Pons (tissue), 1 donor: ENCODE measurements around the gene BTBD16.

Experiments used
- DNase-seq: peaks from one replicate; pipeline ENCODE4 v3.0.0-alpha.2; 2016; ENCODE audit warnings: low spot score

BTBD16 gene

DNA sequence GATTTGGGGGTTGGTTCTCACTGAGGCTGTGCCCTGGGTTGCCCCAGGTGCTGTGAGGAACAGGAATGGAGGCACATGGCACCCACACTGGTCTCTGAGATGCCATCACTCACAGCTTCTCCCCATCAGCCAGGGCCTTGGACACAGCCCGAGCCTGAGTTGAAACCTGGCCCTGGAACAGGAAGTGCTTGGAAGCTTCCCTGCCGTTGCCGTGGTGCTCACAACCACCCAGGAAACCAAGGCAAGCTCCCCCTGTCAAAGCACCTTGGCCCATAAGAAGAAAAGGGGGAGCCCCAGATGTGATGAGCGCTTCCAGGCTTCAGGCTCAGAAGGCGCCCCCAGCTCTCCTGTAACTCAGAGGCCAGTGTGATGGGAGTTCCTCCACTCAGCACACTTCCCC is at the start of gene BTBD16:
BTBD16 (plus strand) TSS at position 221 of the 400 bp plus-strand sequence. CDS start 3,786 bp downstream, outside the sequence.
- no peak for DNase-seq

DNA sequence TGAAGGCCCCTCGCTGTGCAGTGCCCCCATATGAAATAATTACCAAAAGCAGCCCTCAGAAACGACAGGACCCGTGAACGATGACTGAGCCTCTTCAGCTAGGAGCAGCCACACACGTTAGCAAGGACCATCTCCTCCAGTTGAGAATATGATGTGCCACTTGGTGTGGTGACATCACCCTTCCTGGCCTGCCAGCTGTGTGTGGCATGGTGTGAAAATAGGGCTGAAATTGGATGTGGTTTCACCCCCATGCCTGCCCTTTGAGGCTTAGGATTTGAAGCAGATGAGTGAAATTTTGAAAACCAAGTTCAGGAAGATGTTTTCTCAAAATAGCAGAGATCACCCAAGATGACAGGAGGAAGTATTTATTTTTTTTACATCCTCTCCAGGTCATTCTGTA is 49.1 kb upstream of the BTBD16 start:
- DNase-seq: no peak

DNA sequence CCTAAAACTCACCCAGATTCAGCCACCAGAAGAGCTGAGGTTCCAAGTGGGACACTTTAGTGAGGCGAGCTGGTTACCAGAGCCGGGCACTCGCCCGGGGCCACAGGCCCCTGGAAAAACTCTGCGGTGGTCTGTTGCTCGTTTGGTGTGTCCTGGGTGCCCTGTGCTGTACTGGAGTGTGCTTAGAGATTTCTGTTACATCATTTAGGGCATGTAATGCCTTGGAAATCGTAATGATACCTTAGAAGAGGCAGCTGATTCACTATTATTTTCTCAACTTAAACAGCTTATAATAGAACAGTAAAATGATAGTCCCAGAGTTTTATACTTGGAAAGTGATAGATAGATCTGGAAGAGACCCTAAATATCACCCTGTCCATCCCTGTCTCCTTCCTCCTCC is 48.5 kb upstream of the BTBD16 start:
- no peak for DNase-seq

DNA sequence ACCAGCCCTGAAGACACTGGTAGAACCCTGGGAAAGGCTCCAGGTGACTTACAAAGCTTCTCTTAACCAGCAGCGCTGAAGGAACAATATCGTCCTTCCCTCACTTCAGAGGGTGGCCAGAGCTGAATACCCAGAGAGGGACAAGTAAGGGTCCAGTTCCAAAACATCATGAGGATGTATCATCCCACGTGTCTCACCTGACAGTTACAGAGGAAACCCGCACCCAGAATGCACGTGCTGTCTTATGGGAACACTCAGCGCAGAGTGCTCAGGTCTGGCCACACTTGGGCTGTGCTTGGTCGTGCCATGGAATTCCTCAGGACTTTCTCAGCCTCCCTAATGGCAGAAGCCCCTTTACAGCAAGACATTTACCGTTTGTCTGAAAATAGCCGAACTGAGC is 46.9 kb upstream of the BTBD16 start:
- no peak for DNase-seq

DNA sequence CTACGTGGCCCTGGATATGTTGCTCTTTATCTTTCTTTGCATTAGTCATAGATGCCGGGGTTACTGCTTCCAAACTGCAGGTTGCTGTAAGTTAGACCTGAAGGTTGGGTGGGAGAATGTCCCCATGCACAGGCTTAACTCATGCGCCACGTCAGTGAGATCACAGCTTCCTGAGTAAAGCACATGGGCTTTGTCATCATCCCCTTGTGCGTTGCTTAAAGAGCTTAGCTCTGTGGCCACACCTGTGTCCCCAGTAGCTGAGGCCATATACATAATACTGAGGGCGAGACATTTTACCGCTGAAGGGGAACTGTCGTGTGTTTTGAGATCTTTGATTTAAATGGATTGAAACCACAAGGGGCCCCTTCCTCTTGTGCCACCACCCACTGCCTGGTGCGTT is 45.8 kb upstream of the BTBD16 start:
- DNase-seq: no peak

DNA sequence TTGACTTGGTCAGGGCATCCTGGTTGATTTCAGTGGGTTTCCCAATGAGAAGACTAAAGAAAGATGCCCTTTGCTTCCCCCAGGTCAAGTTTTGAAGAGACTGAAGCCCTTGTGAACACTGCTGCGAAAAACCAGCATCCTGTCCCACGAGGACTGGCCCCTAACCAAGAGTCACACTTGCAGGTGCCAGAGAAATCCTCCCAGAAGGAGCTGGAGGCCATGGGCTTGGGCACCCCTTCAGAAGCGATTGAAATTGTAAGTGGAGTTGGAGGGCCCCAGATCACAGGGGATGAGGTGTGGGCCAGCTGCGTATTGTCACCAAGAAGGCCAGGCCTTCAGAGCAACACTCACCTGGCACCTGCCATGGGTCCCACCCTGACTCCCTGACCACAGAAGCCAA is 43.3 kb upstream of the BTBD16 start:
- DNase-seq: no peak

DNA sequence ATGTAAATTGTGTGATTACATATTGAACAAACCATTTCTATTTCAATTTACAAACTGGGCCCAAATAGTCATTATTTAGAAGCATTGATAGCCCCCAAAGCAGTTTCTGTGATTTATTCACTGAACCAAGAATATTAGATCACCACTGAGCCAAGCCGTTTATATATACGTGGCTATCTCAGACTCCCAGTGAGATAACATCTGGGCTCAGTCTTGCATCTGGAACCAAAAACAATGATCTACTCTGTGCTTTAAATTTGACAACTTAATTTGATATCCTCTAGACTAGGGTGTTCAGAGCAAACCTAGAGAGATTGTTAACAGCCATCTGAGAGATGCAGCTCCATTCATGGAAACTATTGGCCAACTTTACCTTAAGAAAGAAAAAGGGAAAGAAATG is 41.4 kb upstream of the BTBD16 start:
- DNase-seq: no peak

DNA sequence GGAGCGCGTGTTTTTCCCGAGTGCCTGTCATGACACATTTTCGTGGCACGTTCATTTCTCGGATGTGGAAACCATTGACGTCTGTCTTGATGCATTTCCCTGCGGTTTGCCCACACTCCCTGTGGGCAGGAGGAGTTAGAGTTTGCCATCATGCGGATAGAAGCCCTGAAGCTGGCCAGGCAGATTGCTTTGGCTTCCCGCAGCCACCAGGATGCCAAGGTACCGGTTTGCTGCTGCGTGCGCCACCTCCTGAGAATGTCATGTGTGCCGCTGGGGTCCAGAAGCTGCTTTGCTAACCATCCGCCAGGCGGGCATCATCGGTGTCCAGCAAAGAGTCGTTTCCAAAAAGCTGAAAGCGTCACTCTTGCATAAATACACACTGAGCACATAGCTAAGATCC is 40.9 kb upstream of the BTBD16 start:
- no peak for DNase-seq

DNA sequence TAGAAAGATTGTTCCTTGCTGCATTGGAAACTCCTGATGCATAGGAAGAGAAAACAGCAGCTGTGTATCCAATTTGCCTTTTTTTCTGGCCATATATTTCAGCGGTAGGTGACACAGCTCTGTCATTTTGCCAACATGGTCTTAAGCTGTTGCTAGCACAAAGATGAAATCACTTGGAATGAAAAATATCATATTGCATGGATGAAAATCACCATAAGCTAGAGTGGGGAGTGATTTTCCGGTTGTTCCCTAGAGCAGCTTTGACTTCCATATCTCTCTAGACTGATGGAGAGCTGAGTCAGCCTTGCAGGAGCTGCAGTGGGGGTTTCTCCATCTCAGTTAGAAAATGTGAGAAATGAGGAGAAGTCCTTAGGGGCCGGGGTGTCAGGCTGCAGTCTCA is 38.3 kb upstream of the BTBD16 start:
- DNase-seq: no peak

DNA sequence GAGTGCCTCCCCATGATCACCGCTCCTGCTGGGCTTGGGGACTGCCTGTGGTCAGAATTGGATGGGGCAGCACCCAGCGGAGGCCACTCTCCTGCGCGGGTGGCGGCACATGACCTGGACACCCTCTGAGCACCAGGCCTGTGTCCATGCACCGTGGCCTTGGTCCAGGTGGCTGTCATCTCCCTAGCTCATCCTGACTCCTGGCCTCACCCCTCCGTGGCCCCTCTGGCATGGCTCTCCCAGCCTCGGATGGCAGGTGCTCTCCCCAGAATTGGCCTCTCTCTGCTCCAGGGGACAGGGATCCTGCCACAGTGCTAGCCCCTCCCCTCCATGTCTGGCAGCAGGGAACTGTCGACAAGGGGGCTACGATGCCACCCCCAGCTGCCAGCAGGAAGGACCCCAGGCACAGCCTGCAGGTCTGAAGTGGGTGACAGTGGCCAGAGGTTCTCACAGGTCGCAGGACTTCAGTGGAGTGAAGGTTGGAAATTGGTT is 37.2 kb upstream of the BTBD16 start:
- DNase-seq: no peak

DNA sequence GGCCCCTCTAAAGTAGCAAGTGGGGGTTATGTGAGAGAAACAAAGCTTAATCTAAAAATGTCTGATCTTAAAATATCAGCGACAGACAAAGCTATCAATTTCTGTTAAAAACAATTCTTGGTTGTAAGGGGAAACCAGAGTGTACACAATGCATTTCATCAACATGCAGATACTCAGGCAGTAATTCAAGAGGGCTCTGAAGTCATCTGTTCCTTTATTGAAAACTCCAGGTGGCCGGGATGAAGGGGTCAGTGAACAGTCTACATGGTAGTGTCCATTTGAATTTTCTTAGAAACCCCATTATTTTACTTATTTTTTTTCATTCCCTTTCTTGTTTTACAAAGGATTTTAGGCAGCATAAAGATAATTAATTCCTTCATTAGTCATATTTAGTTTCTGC is 36.7 kb upstream of the BTBD16 start:
- no peak for DNase-seq

DNA sequence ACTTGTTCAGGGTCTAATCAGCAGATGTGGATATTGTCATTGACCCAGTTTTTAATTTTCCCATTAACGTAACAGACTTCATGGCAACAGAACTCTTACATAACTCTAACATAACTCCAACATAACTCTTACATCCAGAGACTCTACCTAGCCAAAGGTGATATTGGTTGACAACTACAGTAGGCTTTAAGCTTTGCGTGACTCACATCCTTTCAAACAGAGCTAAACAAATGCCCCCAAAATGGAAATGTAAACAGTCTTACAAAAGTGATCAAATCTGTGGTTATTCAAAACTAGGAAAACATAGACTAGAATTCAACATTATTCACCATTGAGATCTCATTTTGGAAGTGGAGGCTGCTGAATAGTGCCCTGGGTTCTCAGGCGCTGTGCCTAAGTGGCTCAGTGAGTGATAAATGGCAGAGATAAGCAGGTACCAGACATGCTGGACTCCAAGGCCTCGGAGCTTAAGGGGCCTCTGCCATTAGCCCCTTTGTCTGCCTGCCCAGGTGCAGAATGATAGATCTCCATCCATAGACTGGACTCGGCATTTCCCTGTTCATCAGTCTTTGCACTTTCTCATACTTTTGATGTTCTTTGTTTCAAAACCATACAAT is 34.3 kb upstream of the BTBD16 start:
- DNase-seq: peak; percentile 21

DNA sequence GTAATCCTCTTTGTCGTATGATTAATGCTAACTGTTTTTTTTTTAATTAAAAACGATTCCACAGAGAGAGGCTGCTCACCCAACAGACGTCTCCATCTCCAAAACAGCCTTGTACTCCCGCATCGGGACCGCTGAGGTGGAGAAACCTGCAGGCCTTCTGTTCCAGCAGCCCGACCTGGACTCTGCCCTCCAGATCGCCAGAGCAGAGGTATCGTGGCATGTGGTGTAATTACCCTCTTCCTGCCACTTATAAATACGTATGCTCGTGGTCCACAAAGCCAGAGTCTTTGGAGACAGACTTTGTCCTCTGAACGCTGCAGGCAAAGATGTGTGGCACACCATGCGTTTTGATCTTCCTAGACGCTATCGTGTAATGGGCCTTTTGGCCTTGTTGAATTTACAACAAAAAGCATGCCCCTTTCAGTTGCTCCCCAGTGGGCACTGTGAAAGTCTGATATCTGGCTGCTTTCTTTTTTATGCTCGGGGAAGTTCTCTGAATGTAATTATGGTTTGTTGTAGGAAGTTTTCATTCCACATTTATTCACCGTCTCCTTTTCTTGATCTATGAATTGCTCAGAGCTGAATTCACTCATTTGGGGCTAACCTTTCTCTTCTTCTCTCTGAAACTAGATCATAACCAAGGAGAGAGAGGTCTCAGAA is 33.6 kb upstream of the BTBD16 start:
- no peak for DNase-seq

DNA sequence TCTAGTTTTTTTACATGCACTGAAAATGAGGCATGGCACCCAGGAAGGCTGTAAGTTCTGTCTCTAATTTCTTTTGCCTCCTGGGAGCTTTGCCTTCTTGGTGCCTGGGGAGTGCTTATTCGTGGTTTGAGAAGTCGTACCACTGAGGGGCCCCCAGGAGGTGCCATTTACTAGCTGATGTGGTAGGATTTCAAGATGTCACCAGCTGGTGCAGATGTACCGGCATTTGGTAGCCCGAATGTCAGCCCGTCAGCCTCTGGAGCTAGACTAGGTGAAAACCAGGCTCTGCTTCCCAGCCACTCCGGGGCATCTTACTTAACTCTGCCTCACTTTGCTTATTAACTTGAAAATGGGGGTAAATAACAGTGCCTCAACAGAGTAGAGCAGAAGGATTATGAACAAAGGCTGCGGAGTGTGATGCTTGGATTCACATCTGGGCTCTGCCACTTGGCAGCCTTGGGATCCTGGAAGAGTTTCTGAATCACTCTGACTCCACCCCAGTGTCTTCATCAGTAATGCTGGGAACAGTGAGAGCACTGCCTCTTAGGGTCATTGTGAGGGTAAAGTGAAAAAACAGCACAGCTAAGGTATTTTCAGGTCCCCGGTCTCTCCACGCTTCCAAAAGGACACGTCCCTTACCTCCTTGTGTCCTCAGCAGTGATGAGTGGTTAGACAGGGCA is 31.4 kb upstream of the BTBD16 start:
- DNase-seq: no peak

DNA sequence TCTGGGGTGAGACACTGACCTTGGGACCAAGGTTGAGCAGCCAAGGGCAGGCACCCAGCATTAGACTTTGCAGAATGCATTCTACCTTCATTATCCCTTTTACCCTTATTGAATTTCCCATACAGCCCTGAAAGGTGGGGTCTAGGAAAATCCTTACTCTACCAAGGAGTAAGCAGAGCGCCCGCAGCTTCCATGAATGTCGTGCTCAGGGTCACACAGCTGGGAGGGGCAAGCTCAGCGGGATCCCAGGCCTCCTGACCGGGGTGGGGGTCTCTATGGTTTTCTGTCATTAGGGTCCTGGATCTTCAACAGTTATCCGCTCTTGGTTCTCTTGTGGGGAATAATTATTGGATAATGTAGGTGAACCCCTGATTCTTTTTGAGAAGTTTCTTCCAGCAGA is 30.7 kb upstream of the BTBD16 start:
- no peak for DNase-seq

DNA sequence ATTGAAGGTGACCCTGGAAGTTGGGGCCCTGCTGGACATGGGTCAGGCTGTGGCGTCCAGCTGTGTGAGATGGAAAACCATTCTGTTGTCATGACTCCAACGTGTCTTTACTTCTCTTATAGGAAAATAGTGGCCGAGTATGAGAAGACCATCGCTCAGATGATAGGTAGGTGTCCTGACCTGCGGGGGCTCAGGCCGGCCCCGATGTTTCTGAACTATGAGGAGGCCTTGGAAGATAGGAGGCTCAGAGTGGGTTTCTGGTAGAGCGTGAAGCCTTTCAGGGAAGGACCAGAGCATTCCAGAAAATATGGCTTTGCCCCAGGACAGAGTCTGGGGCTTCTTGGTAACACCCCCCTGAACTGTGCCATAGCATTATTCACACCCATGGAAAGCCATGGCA is 29.3 kb upstream of the BTBD16 start:
- DNase-seq: no peak

DNA sequence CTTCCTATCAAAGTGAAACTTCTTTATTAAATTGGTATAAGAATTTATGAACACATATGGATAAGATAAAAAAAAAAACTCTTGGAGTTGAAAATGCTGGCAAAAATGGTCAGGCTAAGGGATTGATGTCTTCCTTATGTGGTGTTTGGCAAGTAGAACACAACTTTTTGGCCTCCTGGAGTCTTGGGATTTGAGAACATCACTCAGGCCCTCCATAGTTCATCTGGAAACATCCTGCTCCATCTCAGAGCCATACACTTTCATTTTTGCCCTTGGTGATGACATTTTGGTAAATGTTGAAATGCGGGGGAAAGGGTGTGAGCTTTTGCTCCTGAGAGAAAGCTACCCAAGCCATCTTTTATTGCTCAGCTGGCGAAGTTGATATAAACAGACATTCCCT is 27.5 kb upstream of the BTBD16 start:
- DNase-seq: no peak

DNA sequence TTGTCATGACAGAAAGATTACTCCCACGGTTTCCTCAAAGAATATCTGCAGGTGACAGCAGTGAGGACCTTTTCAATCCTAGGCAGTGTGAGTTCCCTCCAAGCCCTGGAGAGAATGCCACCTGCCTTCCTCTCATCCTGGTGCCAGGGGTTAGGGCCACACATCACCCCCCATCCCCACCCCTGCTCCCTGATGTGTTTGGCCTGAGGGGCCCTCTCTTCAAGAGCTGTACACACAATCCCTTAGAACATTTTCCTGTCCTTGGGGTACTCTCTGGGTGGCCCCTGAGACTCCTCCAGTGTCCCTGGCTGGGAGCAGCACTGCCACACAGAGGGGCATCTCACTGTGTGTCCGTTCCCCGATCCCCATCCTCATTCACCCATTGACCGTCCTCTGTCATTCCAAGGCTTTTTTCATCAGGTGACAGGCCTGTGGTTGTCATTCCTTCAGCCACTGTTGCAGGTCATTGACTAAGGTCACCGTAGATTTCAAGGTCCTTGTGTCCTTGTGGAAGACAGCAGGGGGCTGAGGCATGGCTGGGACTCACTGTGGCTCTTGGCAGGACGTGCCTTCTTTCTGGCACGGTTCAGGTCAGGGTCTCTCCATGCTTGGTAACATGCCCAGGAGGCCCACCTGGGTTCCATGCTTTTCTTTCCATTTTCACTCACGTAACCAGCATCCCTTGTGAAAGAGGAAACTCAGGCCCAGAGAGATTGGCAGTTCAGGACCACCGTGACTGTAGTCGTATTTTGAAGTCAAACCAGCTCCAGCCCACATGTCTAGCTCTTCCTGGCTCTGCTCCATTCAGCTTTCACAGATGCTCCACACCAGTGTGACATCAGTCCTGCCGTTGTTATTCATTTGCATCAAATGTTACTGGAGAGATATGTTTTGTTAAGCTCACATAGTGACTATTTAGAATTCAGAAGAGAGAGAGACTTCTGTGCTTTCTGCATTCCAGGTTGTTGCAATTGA is 26.8 kb upstream of the BTBD16 start:
- no peak for DNase-seq

DNA sequence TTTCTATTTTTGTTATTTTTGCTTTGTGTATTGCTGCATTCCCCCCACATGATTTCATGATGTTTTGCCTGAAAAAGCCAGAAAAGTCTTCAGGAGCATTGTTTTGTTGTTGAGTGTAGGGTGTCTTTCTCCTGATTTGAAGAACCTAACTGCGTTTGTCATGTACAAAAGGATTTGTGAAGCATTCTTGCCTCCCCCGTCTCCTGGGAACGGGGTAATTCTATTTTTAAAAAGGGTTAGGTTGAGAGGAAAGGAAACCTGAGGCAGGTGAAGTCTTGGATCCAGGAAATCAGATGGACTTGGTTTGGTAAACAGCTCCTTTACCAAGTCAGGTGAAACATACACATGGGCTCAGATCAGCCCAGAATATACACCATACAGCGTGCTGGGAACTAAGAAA is 26.0 kb upstream of the BTBD16 start:
- DNase-seq: no peak

DNA sequence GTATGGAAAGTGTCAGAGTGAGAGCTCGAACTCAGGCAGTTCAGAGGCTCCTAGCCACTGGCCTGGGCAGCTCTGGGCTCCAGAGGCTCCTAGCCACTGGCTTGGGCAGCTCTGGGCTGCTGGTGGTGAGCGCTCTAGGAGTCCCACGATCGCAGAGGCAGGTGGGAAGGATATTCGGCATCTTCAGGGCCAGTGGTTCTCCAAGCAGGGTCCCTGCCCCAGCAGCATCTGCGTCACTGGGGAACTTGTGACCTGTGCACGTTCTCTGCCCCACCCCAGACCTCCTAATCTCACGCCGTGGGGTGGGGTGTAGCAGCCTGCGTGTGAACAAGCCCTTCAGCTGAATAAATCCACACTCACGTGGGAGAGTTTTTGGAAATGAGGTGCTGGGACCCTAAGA is 25.2 kb upstream of the BTBD16 start:
- no peak for DNase-seq

DNA sequence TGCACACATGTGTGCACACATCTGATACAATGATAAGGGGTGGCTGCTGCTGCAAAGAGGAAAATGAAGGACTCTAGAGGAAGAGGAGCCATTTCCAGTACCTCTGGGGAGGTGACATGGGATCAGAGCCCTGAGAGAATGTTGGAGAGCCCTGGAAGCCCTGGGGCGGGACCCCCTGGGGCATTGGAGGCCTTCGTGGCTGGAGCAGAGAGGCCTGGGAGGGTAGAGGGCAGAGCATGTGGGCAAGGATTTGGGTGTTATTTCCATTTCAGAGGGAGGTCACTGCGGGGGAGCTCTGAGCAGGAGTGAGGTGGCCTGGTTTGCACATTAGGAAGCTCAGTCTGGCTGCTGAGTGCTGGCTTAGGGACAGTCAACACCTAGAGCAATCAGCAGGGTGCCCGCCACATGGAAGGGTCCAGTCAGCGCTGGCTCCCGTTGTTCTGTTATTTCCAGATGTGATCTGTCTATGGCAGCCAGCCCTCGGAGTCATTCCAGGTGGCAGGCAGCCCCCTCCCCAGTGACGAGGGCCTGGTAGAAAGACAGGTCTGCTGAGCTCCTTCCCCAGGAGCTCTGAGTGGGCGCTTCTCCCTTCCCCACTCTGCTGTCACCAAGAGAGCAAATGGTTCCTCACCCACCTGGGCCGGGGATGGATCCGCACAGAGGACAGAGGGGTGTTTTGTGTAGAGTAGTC is 24.1 kb upstream of the BTBD16 start:
- no peak for DNase-seq
